Neural progenitor cell (in vitro differentiated cells): ENCODE data around the gene SLC6A7.

Source experiments
- CTCF ChIP-seq: fragments of 200-600 bp; sonication (generic); IDR thresholded peaks from 2 replicates; pipeline ENCODE4 v1.5.1; 2017; ENCODE audit warnings: antibody characterized with exemption, mild to moderate bottlenecking
- EZH2 ChIP-seq: fragments of 200-600 bp; sonication (generic); IDR thresholded peaks from 2 replicates; pipeline ENCODE4 v1.6.1; 2017; ENCODE audit warnings: antibody characterized with exemption, mild to moderate bottlenecking, moderate library complexity
- EZH2phosphoT487 ChIP-seq: fragments of 200-600 bp; sonication (generic); IDR thresholded peaks from 2 replicates; pipeline ENCODE4 v1.6.1; 2017; ENCODE audit warnings: antibody characterized with exemption

GRCh38 chr5:150178262-150178661, 11.6 kb upstream of the SLC6A7 start:
- TF ChIP-seq CTCF (no peak), EZH2 (no peak), EZH2phosphoT487 (no peak)
